ACC112 (cell line): ENCODE data around the gene GLT6D1.
"Not testable (repeated sequence)": the region's sequence is repeated elsewhere in the genome, so short reads cannot be mapped to it uniquely, and the experiment has no call there.

Experiments
- H2AFZ ChIP-seq: fragments of 200-600 bp; sonication (generic); one replicate; pipeline ENCODE4 v1.6.0; 2017; ENCODE audit warnings: antibody characterized with exemption, low read length; ENCODE audit not compliant: unreplicated experiment
- H3K27ac ChIP-seq: fragments of 200-600 bp; sonication (generic); 2 replicates; pipeline ENCODE4 v1.5.1; 2014; ENCODE audit warnings: low read depth, mild to moderate bottlenecking, antibody characterized with exemption, low read length, moderate library complexity
- H3K27me3 ChIP-seq: fragments of 200-600 bp; sonication (generic); 2 replicates; pipeline ENCODE4 v1.6.1; 2014; ENCODE audit warnings: mild to moderate bottlenecking, antibody characterized with exemption, low read length, moderate library complexity, mixed read lengths; ENCODE audit not compliant: insufficient read depth
- H3K36me3 ChIP-seq: fragments of 200-600 bp; sonication (generic); 2 replicates; pipeline ENCODE4 v1.6.1; 2016; ENCODE audit warnings: mild to moderate bottlenecking, antibody characterized with exemption, low read length, moderate library complexity, mixed read lengths; ENCODE audit not compliant: insufficient read depth
- H3K4me1 ChIP-seq: fragments of 200-600 bp; sonication (generic); one replicate; pipeline ENCODE4 v1.6.1; 2016; ENCODE audit warnings: low read length, mixed read lengths; ENCODE audit not compliant: insufficient read depth, unreplicated experiment, control insufficient read depth
- H3K4me3 ChIP-seq: fragments of 200-600 bp; sonication (generic); 2 replicates; pipeline ENCODE4 v1.5.1; 2014; ENCODE audit warnings: mild to moderate bottlenecking, low read depth, low read length
- H3K79me2 ChIP-seq: fragments of 200-600 bp; sonication (generic); one replicate; pipeline ENCODE4 v1.6.0; 2016; ENCODE audit warnings: low read length; ENCODE audit not compliant: control insufficient read depth, unreplicated experiment, insufficient read depth

The GLT6D1 gene

DNA sequence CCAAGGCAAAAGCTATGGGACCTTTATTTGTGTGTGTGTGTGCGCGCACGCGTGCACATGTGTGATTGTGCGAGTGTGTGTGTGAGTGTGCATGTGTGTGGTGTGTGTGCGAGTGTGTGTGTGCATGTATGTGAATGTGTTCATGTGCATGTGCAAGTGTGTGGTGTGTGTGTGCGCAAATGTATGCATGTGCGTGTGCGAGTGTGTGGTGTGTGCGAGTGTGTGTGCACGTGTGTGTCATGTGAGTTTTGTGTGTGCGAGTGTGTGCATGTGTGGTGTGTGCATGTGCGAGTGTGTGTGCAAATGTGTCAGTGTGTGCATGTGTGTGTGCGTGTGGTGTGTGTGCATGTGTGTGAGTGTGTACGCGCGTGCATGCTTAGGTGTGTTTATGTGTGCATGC lies 11.1 kb upstream of the GLT6D1 start:
- Histone ChIP-seq H2AFZ (no peak overlapping the region), H3K4me1 (no peaks in the 10 kb centered on the region), H3K27me3 (peaks cover 29% of the 10 kb centered on the region), H3K36me3 (no peaks in the 10 kb centered on the region), H3K4me3 (no peak overlapping the region), H3K79me2 (no peaks in the 10 kb centered on the region), H3K27ac (no peak overlapping the region)

DNA sequence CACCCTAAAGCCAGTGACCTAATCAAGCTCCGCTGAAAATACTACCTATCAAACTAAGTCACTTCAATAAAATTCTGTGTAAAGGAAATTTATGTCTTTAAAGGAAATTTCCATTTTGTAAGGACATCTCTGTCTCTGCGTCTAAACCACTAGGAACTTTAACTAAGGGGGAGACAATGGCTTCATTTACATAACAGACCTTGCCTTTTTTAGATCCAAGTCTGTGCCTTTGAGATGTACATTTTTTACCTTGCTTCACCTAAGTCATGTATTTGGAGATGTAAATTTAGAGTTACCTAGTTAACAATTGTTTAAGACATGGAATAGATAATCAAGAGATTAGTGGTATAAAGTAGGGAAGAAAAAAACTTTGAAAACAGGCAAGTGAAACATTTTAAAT lies 10.2 kb upstream of the GLT6D1 start:
- H3K27me3 ChIP-seq, result peaks cover 29% of the 10 kb centered on the region
- H3K79me2 ChIP-seq, result no peaks in the 10 kb centered on the region
- H3K4me3 ChIP-seq, result no peak overlapping the region
- H2AFZ ChIP-seq, result no peak overlapping the region
- no peaks in the 10 kb centered on the region for H3K36me3 ChIP-seq
- H3K4me1 ChIP-seq, result no peaks in the 10 kb centered on the region
- no peak overlapping the region for H3K27ac ChIP-seq

DNA sequence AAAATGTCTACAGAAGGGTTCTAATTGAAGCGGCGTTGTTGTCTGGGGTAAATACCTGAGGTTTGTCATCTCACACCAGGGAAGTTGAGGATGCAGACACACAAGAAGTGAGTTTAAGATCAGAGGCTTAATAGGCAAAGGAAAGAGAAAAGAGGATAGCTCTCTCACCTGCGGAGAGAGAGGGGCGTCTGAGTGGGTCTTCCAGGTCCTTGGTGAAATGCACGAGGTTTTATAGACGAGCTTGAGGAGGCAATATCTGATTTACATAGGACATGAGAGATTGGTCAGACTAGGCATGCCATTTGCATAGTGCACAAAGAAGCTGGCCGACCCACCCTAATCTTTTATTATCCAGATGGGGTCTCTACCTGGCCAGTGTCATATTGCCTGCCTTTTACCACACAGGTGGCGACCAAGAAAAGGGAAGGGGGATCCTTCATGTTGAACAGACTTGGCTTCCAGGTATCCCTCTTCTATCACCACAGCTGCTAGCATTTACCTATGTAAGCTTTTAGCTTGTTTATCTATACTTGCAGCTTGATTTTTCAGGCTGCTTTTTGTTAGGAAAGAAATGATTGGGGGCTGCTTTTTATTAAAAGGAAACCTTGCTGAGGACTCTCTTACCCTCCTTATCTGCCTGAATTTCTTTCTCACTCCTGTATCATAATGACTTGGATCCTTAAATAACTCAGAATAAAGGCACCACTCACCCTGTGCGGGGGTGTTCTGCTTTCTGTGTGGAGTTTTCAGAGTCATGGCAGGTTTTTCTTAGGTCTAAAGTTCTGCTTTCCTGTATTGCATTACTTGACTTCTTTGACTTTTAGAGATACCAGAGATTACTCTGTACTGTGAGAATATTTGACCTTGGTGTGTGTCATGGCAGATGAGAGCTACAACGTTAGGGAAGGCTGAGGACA lies 9.4 kb upstream of the GLT6D1 start:
- H3K4me3 ChIP-seq, result no peak overlapping the region
- no peaks in the 10 kb centered on the region for H3K36me3 ChIP-seq
- H2AFZ ChIP-seq, result no peak overlapping the region
- no peak overlapping the region for H3K27ac ChIP-seq
- H3K27me3 ChIP-seq, result peaks cover 34% of the 10 kb centered on the region
- no peaks in the 10 kb centered on the region for H3K4me1 ChIP-seq
- H3K79me2 ChIP-seq, result no peaks in the 10 kb centered on the region

DNA sequence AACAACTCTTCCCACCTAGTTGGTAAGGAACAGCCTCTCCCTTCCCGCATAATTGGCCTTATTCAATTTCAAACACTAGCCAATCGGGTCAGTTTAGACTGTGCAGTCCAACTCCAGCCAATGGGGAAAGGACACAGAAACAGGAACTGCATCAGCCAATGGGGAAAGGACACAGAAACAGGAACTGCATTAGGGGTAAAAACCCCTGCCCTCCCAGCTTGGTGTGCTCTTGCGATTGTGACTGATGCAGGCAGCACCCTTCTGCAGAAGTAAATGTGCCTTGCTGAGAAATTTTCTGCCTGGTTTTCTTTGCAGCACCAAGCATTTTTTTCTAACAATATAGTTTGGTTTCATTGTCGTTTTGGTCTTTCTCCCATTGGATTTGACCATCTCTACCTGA lies 8.5 kb upstream of the GLT6D1 start:
- H3K79me2 ChIP-seq, result no peaks in the 10 kb centered on the region
- H3K27ac ChIP-seq, result no peak overlapping the region
- H3K4me1 ChIP-seq, result no peaks in the 10 kb centered on the region
- no peak overlapping the region for H2AFZ ChIP-seq
- no peak overlapping the region for H3K4me3 ChIP-seq
- H3K36me3 ChIP-seq, result no peaks in the 10 kb centered on the region
- H3K27me3 ChIP-seq, result peaks cover 34% of the 10 kb centered on the region

DNA sequence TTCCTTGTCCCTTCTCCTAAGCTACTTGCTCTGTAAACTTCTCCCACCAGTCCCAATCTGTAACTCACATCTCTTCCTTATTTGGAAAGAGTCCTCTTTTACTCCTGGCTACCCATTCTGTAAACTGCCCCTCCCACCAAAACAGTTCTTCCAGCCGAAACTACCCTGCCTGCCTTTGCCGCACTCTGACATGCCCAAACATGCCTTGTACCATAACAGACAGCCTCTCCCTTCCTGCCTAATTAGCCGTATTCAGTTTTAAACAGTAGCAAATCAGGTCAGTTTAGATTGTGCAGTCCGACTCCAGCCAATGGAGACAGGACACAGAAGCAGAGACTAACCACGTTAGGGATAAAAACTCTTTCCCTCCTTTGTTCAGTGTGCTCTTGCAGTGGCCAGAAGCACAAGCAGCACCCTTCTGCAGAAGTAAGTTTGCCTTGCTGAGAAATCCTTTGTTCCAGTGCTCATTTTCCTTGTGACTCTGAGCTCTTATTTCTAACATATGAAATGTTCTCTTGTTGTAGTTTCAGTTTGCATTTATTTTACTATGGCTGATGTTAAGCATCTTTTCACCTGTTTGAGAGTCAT lies 5.4 kb upstream of the GLT6D1 start:
- Histone ChIP-seq H3K27me3 (peaks cover 27% of the 10 kb centered on the region), H3K4me1 (no peaks in the 10 kb centered on the region), H3K79me2 (no peaks in the 10 kb centered on the region), H3K4me3 (no peak overlapping the region), H3K36me3 (no peaks in the 10 kb centered on the region), H3K27ac (no peak overlapping the region), H2AFZ (no peak overlapping the region)

DNA sequence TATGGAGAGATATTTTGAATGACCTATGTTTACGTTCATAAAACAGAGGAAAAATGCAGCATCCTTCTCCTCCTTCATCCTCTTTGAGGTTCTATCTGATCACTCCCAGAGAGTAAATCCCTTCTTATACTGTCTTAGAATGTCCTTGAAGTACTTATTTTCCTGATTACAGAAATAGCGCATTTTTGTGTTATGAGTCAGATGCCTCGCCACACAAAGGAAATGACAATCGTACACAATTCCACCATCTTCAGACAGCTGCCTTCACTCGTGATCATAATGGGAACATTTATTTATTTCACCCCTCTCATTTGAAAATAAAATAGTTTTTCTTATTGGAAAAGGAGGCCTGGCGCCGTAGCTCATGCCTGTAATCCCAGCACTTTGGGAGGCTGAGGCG lies 2.4 kb upstream of the GLT6D1 start:
- Histone ChIP-seq H3K79me2 (no peaks in the 10 kb centered on the region), H3K4me1 (no peaks in the 10 kb centered on the region), H2AFZ (no peak overlapping the region), H3K27ac (no peak overlapping the region), H3K36me3 (no peaks in the 10 kb centered on the region), H3K4me3 (no peak overlapping the region), H3K27me3 (peaks cover 43% of the 10 kb centered on the region)

DNA sequence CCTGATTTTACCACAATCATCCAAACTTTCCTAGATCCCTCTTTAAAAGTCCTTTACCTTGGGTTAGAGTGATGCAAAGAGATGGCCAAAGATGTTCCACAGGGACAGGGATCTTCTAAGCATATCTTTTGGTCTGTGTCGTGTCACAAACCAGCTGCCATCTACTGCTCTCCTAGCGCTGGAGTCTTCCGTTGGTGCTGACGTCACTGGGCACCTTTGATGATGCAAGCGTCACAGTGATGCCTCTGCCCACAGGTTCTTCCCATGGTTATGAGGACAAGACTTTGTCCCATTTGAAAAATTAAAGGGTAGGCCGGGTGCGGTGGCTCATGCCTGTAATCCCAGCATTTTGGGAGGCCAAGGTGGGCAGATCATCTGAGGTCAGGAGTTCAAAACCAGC lies 1.7 kb upstream of the GLT6D1 start:
- H3K27ac ChIP-seq, result no peak overlapping the region
- no peaks in the 10 kb centered on the region for H3K79me2 ChIP-seq
- H3K4me3 ChIP-seq, result no peak overlapping the region
- H3K4me1 ChIP-seq, result no peaks in the 10 kb centered on the region
- no peaks in the 10 kb centered on the region for H3K36me3 ChIP-seq
- H3K27me3 ChIP-seq, result peaks cover 50% of the 10 kb centered on the region
- H2AFZ ChIP-seq, result no peak overlapping the region

DNA sequence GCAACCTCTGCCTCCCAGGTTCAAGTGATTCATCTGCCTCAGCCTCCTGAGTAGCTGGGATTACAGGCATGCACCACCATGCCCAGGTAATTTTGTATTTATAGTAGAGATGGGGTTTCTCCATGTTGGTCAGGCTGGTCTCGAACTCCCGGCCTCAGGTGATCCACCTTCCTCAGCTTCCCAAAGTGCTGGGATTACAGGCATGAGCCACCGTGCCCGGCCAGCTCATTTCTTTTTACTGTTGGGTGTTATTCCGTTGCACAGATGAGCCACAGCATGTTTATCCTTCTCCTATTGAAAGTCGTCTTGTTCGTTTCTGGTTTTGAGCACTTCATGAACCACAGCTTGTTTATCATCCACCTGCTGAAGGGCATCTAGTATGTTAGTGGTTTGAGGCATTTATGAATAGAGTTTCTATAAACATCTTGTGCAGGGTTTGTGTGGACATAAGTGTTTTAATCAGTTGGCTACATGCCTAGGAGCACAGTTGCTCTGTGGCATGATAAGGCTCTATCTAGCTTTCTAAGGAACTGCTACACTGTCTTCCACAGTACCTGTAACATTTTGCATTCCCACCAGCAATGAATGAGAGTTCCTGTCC lies 2.3 kb downstream of the GLT6D1 start:
- H3K4me1 ChIP-seq, H3K36me3 ChIP-seq, H3K4me3 ChIP-seq, H3K27ac ChIP-seq, H3K79me2 ChIP-seq, H2AFZ ChIP-seq: not testable (repeated sequence)
- peaks cover 64% of the 10 kb centered on the region for H3K27me3 ChIP-seq

DNA sequence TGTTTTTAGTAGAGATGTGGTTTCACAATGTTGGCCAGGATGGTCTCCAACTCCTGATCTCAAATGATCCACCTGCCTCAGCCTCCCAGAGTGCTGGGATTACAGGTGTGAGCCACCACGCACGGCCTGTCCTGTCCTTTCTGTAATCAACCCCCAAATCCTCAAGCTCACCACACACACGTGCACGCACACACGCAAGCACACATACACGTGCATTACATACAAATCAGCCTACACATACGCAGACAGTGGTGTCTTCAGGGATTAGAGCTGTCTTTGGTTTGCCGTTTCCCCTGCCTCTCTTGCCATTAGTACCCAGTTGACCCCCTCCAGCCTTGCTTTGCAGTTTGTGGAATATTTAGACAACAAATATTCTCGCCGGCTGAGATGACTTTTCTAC lies 6.5 kb downstream of the GLT6D1 start:
- Histone ChIP-seq H3K4me1 (no peaks in the 10 kb centered on the region), H3K27ac (no peak overlapping the region), H3K4me3 (no peak overlapping the region), H3K79me2 (no peaks in the 10 kb centered on the region), H2AFZ (no peak overlapping the region), H3K36me3 (no peaks in the 10 kb centered on the region), H3K27me3 (peaks cover 84% of the 10 kb centered on the region)

DNA sequence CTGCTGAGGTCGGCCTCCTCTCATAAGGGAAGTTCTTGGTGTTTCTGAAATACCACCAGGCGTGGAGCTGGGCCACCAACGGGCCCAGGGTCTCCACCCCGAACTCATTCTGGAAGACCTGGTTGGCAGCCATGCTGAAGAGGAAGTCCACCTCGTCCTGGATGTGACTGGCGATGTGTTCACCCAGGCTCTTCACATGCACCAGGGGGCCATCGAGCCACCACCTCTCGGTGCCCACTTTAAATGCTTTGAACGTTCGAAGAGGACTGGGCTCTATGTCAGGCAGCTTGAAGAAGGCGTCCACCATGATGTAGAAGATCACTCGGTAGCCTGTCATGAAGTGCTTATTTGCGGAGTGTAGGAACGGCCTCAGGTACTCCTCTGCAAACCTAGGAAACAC lies 15.1 kb downstream of the GLT6D1 start:
- H3K4me1 ChIP-seq, result no peaks in the 10 kb centered on the region
- no peak overlapping the region for H2AFZ ChIP-seq
- H3K27me3 ChIP-seq, result peaks cover 87% of the 10 kb centered on the region
- H3K4me3 ChIP-seq, result no peak overlapping the region
- H3K36me3 ChIP-seq, result no peaks in the 10 kb centered on the region
- H3K79me2 ChIP-seq, result no peaks in the 10 kb centered on the region
- H3K27ac ChIP-seq, result no peak overlapping the region
